Hindlimb muscle (tissue), 1 donor: ENCODE measurements around the gene NCKAP5. TPM values are rescaled to one million over a fixed set of nuclear protein-coding genes. Genes with fewer than 3 reads are reported as not detected.
"Not testable (repeated sequence)": the region's sequence is repeated elsewhere in the genome, so short reads cannot be mapped to it uniquely, and the experiment has no call there.

Source experiments
- DNase-seq: peaks from one replicate; pipeline ENCODE4 v3.0.0-alpha.2; 2013
- polyA plus RNA-seq: library from polyadenylated mRNA; unstranded; fragments of 120-200 nt; gene quantifications from one replicate; pipeline ENCODE4 v1.2.1, GENCODE V29; 2013; ENCODE audit not compliant: insufficient read length

The NCKAP5 gene
- polyA plus RNA-seq, 1 donor = 4.7 TPM

DNA sequence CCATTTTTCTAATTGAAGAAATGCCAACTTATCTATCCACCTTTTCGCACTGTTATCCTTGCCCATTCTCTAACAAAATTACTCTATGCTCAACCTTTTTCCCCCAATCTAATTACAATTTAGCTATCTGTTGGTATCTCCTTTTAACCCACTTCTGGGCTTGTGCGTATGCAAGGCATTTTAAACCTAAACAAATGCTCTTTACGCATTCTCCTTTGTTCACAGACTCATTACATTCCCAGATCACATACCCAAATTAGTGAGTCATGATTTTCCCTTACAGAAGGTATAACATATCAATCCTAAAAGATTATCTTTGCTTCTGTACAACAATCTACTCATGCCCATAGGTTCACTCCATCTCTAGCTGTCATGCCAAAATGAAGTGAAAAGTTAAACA is 826.5 kb downstream of the NCKAP5 start:
- no peak for DNase-seq

DNA sequence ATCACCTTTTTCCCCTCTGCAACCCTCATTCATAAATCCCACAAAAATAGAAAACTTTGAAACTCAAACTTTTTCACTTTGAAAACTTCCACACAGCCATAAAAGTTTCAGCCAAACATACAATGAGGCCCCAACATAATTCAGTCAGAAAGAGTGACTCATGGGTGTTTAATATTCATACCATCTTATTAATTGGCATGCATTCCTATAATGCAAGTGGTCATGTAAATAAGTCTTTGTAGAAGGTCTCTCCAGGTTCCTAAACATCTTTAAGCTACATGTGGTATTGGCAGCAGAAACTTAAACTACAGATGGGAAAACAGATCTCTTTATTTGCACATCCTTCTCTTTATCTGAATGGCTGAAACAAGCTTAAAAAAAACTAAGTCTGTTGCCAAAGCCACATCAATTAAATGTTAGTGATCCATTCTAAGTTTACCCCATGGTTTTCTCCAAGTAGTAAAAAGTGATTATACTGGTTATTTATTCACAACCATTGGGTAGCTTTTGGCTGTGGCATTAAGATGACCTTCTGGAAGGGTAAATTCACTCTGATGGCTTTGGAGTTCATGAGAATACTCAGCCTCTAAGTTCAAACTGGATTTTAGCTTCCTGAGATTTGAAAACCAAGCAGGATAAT is 828.1 kb downstream of the NCKAP5 start:
- DNase-seq = no peak

DNA sequence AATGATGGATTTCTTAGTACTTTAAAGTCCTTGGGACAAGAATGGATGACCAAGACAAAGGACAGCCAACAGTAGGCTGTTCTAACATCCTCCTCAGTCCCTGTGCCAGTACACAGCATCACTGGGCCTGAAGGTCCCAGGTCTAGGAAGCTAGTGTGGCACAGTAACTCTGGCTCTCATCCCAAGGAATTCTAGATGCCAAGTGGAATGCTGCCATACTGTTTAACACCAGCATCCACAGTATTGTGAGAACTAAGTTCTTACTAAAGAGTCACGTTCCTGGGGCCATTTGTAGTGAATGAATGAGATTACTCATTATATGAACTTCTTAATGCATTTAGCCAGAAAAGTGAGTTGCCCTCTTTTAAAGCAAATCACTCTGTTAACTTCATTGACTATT is 830.0 kb downstream of the NCKAP5 start:
- DNase-seq = no peak

DNA sequence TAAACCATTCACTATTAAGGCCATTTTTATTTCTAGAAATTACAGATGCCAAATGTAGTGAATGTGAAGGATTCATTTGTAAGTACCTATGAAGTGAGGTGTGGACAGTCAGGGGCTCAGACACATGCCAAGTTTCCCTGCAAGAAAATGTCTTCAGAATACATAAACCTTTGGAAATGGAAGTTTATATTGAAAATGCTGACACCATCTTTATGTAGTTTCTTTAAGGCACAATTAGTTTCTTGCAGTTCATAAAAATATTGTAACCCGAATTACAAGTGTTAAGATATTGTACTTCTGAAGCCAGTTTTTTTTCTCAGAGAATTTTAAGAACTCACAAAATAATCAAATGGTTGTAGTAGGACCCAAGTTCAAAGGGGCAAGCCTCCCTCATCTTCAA is 832.2 kb downstream of the NCKAP5 start:
- no peak for DNase-seq

DNA sequence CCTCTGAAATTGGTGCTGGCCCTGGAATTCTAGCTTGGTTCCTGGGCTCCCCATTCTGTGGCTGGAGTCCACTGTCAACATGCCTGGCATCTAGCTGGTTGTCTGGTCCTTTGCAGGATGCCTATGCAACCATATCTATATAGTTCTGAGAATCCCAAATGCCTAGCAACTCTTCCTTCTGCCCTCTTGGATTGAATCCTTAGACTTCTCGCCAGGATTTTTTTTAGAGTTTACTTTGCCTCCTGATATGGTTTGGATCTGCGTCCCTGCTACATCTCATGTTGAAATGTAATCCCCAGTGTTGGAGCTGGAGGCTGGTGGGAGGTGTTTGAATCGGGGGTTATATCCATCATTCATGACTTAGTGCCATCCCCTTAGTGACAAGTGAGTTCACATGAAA is 833.3 kb downstream of the NCKAP5 start:
- no peak for DNase-seq

DNA sequence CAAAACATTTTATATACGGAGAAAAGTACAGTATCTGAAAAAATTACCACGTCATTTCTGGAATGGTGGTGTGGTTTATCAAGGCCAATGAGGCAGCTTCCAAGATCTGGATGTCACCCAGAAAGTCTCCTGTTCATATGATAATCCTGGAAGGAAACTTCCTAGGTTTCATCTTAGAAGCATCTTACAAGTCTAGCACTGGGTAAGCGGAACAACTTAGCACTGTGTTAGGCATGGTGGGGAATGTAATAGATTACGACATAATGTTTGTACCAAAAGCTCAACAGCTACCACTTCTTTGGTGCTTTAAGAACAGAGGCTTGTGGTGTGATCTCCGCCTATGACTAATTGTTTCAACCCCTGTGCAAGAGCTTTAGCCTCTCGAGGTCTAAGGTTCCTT is 835.2 kb downstream of the NCKAP5 start:
- no peak for DNase-seq

DNA sequence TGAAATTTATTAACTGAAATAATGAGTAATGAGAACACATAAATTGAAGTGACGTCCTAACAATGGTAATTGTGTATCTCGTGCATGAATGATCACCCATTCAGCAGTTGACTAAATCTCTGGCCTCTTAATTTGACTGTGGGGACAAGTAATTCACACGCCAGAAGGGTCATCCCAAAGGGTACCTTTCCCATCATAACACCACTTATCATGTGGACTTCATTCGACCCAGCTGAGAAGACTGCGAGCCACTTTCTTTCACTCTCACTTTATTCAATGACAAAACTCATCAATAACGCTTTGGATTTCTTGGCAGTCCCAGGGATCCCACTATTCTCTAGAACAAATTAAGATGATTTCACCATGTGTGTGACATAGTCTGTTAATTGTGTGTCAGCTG is 835.6 kb downstream of the NCKAP5 start:
- DNase-seq = no peak

DNA sequence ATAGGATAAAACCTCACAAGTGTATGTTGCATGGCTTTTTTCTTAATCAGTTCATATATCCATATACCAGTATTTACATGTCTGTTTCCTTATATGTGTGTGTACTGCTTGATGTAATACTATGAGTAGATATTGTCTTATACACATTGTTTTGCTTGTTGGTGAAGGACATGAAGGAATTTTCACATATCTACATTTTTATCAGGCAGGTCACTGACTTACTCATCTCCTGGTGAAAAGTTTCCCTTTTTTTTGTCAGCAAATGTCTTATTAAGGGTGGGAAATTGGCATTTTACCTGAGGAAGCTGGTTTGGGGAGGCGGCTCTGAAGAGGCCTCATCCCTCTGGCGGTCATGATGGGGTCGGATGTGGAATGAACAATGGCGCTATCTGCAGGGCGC is 836.8 kb downstream of the NCKAP5 start:
- DNase-seq = no peak

DNA sequence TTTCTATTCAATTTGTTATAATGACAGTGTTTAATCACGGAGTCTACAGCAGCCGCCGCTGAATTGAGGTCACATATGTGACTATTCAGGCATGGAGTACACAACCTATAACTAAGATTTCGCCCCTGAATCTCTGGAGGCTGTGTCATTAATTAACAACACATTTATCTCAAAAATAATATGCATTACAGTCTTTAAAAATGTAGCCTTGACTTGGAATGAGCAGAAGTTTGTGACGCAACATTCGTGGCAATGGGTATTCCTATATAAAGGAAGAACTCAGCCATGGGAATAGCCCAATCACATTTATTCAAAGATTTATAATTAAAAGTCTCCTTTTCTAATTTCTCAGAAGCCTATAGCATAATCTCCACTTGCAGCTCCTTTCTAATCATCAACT is 837.7 kb downstream of the NCKAP5 start:
- DNase-seq = no peak

DNA sequence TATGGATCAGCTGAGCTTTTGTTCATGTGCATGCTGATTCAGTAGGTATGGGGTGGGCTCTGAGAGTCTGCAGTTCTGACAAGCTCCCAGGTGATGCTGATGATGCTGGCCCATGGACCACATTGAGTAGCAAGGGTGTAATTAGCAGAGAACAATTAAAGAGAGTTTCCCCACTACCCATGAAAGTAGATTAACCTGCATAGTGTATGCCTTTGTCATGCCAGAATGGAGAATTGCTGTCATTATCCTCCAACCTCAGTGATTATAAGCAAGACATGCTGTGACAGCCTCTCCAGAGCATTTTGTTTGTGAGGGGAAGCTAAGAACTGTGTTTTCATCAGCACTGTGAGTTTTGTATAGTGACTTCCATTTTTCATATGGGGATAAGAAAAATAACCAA is 838.7 kb downstream of the NCKAP5 start:
- DNase-seq = no peak

DNA sequence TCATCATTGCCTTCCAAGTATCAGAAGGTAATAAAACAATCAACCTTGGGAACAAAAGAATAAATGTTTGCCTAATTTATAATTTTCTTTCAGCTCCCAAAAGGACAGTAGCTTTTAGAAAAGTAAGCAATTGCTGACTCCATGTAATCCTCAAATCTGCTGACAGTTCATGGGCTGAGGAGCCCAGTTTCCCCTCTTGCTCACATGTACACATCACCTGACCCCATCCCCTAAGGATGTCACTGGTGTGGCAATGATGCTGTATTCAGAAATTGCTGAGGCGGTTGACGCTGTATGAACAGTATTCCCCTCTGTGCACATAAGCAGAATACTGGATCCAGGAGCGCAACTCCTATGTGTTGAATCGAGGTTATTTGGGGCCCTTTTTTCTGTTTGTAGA is 842.1 kb downstream of the NCKAP5 start:
- no peak for DNase-seq

DNA sequence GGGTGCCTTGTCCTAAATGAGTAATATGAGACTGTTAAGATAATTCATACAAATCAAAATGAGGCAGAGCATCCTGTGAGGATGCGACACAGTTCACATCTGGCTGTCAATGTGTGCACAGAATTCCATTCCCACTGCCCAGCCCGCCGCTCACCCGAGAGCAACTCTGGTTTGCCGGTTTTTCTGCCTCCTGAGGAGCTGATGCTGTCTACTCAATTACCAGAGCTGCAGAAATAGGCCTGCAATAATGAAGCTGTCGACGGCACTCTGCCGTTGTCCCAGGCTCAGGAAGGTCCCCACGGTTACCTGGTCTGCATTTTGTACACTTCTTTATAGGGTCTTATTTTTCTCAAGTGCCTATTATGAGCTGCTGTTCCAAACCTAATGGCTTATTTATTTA is 842.5 kb downstream of the NCKAP5 start:
- no peak for DNase-seq

DNA sequence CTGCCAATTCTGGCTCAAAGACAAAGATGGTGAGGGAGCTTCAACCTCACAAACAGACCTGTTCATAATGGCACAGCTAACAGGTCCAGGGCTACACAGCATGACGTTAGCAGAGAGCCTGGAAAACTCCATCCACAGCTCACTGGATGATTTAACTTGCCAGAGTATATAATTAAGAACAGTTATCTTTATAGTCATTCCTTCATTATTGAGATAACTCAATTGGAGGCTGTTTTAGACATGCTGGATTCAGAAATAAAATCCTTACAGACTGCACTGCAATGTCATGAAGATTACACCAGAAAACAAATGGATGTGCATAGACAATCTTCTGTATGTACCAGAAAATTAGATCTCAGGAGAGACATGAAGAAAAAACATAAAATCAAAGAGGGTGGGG is 843.1 kb downstream of the NCKAP5 start:
- DNase-seq = no peak

DNA sequence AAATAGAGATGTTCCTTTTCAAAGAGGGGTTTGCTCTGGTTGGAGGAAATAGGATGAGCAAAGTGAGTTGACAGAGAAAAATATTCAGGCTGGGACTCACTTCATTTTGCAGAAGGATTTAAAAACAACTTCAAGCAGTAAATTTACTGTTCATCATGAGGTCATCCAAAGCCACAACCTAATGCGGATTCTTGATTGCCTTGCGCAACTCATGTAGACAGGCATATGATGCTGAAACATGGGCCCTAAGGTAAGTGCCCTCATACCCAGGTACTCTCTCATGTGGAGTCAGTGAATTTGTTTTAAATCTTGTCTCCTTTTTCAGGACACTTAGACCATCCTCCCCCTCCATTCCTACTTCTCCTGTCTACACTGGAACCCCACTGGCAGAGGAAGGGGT is 846.3 kb downstream of the NCKAP5 start:
- no peak for DNase-seq

DNA sequence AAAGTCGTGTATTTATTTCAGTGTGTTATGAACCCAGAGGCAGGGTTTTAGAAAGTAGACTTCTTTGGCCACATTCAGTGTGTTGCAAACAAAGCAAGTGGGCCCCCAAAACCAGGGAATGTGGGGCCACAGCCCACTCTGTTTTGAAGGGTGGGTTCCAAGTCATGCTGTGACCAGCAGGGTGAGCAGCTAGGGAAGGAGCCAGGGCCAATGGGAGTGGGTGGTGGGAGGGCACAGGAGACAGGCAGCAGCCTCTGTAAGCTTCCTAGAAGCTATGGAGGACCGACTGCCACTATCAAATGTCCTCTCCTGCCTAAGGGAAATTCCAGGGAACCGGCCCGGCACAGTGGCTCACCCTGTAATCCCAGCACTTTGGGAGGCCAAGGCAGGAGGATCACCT is 847.9 kb downstream of the NCKAP5 start:
- no peak for DNase-seq

DNA sequence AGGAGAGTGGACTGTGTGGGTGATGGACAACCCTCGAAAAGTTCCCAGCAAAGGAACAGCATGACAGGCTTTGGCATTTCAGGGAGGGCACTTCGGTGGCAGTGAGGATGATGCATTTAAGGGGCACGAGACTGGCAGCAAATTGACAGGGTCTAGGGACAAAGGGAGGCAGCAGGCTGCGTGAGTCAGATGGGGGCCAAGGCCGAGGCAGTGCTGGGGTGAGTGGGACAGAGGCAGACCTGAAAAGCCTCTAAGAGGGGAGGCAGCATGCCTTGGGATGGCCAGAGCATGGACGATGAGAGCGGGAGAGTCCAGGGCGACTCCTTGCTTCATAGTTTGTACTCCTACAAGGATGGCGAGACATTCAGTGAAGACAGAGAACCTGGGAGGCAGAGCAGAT is 848.8 kb downstream of the NCKAP5 start:
- DNase-seq = no peak

DNA sequence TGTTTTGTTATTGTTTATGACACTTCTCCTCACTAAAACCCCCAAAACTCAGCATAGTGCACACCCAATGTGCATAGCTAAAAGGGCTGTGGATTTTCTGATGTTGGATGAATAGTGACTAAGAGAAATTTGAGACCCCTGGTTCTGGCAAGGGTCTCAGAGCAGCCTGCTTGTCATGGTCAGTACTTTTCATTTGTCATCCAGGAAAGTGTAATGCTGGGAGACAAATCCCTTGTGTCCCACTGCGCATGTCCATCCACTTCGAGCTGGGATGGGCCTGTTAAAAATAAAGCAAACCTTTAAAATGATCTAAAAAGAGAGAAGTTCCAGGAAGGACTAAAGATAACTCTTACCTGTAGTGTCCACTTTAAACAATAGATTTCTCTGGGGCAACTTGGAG is 851.3 kb downstream of the NCKAP5 start:
- DNase-seq = no peak

DNA sequence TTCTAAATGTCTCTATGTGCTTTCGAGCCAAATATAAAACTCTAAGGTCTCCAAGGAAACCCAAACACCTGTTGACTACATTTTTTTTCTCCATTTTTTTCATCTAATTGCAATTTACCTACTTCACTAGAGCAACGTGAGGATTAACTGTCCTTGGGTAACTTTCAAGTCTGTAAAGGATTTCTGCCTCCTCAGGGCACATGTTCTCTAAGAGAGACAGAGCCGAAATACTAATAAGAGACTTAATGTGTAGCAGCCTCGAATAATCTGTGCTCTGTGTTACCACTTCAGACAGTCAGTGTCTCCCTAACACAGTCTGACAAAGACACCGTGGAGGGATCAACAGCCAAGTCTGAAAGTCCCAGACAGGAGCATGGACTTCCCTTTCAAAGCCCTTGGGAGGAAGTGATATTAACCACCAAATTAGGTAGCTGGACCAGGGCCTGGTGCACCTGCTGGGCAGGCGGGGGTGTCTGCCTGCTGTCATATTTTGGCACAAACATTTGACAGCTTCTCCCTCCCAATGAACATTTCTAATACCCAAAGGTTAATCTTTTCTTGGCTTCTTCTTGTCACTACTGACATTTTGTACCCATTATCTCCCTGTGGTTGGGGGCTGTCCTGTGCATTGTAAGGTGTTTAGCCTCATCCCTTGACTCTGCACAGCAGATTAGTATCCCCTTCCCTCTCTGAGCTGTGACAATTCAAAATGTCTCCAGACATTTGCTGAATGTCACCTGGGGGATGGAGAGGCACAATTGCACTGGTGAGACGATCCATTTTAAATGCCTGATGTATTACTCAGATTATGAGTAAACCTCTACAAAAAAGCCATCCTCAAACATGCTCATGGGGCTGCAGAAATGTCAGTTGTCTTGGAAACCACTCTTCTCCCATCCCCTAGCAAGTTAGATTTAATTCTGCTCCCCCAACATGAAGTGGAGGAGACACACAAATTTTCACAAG is 852.6 kb downstream of the NCKAP5 start:
- no peak for DNase-seq

DNA sequence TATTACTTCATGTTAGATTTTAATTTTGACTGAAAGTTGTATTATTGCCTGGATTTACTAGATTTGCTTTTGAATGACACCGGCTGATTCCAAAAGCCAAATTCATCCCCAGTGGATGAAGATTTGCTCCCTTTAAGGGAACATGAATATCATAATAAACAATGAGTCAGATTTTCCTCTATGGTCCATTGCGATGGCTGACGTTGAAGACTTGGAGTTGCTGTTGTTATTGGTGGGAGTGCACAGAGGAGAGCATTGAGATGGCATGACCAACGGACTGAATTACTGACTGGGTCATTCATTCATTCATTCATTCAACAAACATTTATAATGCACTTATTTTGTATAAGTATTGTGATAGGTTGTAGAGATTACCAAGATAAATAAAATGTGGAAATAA is 864.9 kb downstream of the NCKAP5 start:
- DNase-seq = no peak

DNA sequence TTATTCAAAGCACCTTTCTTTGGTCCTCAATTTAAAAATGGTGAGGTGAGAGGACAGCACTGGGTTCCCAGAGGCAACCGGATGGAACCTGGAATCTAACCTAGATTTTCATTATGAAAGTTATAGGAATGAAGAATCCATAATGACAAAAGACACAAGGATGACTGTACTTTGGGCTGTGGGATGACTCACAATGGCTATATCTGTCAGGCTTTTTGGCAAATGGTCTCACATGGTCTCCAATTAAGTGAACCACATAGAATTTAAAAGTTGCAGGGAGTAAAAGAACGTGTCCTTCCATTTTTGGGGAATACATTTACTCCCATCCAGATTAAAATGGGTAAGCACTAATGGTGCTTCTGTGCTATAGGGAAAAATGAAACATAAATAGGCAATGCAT is 866.5 kb downstream of the NCKAP5 start:
- DNase-seq = no peak

DNA sequence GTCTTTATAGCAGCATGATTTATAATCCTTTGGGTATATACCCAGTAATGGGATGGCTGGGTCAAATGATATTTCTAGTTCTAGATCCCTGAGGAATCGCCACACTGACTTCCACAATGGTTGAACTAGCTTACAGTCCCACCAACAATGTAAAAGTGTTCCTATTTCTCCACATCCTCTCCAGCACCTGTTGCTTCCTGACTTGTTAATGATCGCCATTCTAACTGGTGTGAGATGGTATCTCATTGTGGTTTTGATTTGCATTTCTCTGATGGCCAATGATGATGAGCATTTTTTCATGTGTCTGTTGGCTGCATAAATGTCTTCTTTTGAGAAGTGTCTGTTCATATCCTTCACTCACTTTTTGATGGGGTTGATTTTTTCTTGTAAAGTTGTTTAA is 868.5 kb downstream of the NCKAP5 start:
- DNase-seq = not testable (repeated sequence)

DNA sequence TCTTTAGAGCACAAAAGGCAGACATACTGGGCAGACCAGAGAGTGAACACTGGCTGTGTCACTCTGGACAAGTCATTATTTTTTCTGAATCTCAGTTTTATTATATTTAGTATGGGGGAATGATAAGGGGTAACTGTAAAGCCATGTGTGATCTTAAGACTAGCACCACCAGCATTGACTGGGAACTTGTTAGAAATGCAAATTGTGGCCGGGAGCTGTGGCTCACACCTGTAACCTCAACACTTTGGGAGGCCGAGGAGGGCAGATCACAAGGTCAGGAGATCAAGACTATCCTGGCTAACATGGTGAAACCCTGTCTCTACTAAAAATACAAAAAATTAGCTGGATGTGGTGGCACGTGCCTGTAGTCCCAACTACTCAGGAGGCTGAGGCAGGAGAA is 869.9 kb downstream of the NCKAP5 start:
- DNase-seq = not testable (repeated sequence)

DNA sequence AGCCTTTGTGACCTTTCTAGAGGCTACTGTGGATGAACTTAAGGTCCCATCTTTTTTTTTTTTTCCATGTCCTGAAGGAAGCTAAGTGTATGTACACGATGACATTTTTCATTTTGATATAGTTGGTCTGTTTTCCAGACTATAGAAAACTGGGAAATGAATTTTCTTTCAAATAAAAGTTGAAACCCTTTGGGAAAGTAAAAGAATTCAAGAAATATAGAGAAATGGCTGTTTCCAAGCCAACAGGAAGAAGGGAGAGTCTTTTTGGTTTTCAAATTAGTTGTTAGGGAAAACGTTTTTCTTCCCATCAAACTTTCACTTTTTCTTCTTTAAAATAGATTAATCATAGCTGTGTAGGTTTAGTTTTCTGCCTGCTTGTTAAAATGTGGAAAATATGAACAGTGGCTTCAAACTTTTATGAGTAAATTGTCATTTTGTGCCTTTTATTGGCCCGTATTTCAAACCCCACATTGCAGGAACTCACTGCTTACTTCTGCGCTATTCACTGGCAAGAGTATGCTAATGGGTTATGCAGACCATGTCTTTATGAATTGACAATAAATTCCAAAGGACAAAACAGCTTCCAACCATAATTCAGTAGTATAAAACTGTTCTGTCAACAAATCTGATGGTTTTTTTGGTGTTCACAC is 870.6 kb downstream of the NCKAP5 start:
- DNase-seq = peak; percentile 64

DNA sequence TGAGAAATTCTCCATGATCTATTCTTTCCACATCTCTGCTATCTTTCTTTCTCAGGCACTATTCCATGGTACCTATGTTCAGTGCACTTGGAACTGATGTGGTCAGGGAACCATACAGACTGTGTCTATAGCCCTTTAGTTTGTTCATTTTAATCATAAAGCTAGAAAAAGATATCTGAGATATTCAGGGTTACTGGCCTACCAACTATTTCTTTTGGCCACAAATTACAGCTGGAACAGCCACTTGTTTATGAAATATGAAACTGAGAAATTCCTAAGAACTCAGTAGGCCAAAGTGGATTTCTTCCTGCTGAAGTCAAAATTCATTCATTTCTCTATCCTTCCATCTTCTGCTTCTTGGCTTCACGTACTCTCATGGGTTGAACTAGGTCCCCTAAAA is 875.4 kb downstream of the NCKAP5 start:
- DNase-seq = no peak
